Prostate gland (tissue), 2 donors: ENCODE measurements around the gene PLXNB3.

ENCODE experiments used
- POLR2A ChIP-seq: fragments of 450-650 bp; IDR thresholded peaks from one replicate; pipeline ENCODE4 v1.6.1; 2016; ENCODE audit warnings: antibody characterized with exemption, mild to moderate bottlenecking
- POLR2AphosphoS5 ChIP-seq: sonication (generic); formaldehyde crosslinking; IDR thresholded peaks from one replicate; pipeline ENCODE4 v1.6.1; 2017; ENCODE audit warnings: antibody characterized with exemption
- TF ChIP-seq, protein P1 (sequence below), 4 experiments: fragments of 200-600 bp in 2 of 4; fragments of 450-650 bp in 2 of 4; sonication (generic) in 2 of 4; IDR thresholded peaks; 1 replicate in 3 of 4; 2 replicates in 1 of 4; pipeline ENCODE4 v1.5.1; 2016 to 2019; ENCODE audit warnings: antibody characterized with exemption in 4 of 4, mild to moderate bottlenecking in 2 of 4, moderate library complexity in 2 of 4

DNA sequence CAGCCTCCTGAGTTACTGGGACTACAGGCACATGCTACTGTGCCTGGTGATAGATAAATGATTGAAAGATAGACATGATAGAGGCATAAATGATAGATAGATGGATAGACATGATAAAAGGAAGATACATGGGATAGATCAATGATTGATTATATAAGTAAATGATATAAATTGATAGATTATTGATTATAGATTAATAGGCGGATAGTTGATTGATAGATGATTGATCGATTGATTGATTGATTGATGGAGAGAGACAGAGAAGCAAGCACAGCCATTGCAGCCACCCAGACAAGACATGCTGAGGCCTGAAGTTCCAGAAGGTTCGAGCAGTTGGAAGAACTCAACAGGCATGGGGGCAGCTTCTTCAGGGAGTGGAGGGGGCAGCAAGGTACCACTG, 17.7 kb upstream of the PLXNB3 start:
- TF ChIP-seq, protein P1, sequence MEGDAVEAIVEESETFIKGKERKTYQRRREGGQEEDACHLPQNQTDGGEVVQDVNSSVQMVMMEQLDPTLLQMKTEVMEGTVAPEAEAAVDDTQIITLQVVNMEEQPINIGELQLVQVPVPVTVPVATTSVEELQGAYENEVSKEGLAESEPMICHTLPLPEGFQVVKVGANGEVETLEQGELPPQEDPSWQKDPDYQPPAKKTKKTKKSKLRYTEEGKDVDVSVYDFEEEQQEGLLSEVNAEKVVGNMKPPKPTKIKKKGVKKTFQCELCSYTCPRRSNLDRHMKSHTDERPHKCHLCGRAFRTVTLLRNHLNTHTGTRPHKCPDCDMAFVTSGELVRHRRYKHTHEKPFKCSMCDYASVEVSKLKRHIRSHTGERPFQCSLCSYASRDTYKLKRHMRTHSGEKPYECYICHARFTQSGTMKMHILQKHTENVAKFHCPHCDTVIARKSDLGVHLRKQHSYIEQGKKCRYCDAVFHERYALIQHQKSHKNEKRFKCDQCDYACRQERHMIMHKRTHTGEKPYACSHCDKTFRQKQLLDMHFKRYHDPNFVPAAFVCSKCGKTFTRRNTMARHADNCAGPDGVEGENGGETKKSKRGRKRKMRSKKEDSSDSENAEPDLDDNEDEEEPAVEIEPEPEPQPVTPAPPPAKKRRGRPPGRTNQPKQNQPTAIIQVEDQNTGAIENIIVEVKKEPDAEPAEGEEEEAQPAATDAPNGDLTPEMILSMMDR (IDR thresholded peaks at IDR 0.05), result no peak
- TF ChIP-seq POLR2AphosphoS5 (no peak), POLR2A (no peak)
